SK-N-SH (cell line): Measurements from ENCODE around the gene CCP110. TPM values are rescaled to one million over a fixed set of nuclear protein-coding genes. Genes with fewer than 3 reads are reported as not detected.

ENCODE experiments used
- CTCF ChIA-PET: fragments of 300-600, 350-600 bp; formaldehyde crosslinking; extraction: SDS; loops from one replicate; lab custom pipeline; 2021; lab: Yijun Ruan, JAX
- POLR2A ChIA-PET: fragments of 350-600 bp; sonication (Branson Sonifier 250); formaldehyde crosslinking; extraction: SDS; loops from one replicate; lab custom pipeline; 2020; ENCODE audit warnings: antibody characterized with exemption, inconsistent platforms; lab: Yijun Ruan, JAX
- DNase-seq: peaks from one replicate; pipeline ENCODE4 v3.0.0; 2012
- H2AFZ ChIP-seq: fragments of 200-600 bp; sonication (generic); 2 replicates; pipeline ENCODE4 v1.8.1; 2016; ENCODE audit warnings: antibody characterized with exemption, mild to moderate bottlenecking, low read depth
- H3F3A ChIP-seq: fragments of 200-600 bp; sonication (generic); replicated peaks from 2 replicates; pipeline ENCODE3; 2016; ENCODE audit warnings: antibody characterized with exemption, mild to moderate bottlenecking; ENCODE audit not compliant: insufficient read depth
- H3K27ac ChIP-seq, 2 experiments: fragments of 200-500 bp in 1 of 2; fragments of 200-600 bp in 1 of 2; sonication (Bioruptor generic) in 1 of 2; sonication (generic), shearing (Covaris generic) in 1 of 2; 2 replicates each; pipeline versions ENCODE4 v1.5.1 to v1.6.1; 2014 to 2016; ENCODE audit warnings: low read depth in 2 of 2, inconsistent platforms in 1 of 2, low read length in 1 of 2, mild to moderate bottlenecking in 1 of 2, mixed read lengths in 1 of 2
- H3K27me3 ChIP-seq: fragments of 200-600 bp; sonication (generic), shearing (Covaris generic); 2 replicates; pipeline ENCODE4 v1.6.1; 2016; ENCODE audit warnings: mixed run types; ENCODE audit not compliant: insufficient read depth
- H3K36me3 ChIP-seq, 2 experiments: fragments of 200-500 bp in 1 of 2; fragments of 200-600 bp in 1 of 2; sonication (Bioruptor generic) in 1 of 2; sonication (generic) in 1 of 2; replicated peaks in 1 of 2; 2 replicates each; pipeline versions ENCODE3 to v1.5.1; 2014 to 2016; ENCODE audit warnings: low read length in 1 of 2, mild to moderate bottlenecking in 1 of 2; ENCODE audit not compliant: insufficient read depth in 2 of 2, control insufficient read depth in 1 of 2
- H3K4me1 ChIP-seq, 2 experiments: fragments of 200-500 bp in 1 of 2; fragments of 200-600 bp in 1 of 2; sonication (Bioruptor generic) in 1 of 2; sonication (generic), shearing (Covaris generic) in 1 of 2; 2 replicates each; pipeline versions ENCODE4 v1.5.1 to v1.6.1; 2014 to 2016; ENCODE audit warnings: low read depth in 1 of 2, low read length in 1 of 2, mixed run types in 1 of 2; ENCODE audit not compliant: insufficient read depth in 2 of 2, control insufficient read depth in 1 of 2
- H3K4me2 ChIP-seq: fragments of 200-600 bp; sonication (generic), shearing (Covaris generic); 2 replicates; pipeline ENCODE4 v1.6.1; 2017; ENCODE audit warnings: mixed run types
- H3K4me3 ChIP-seq, 2 experiments: fragments of 200-500 bp in 1 of 2; fragments of 200-600 bp in 1 of 2; sonication (Bioruptor generic) in 1 of 2; sonication (generic), shearing (Covaris generic) in 1 of 2; 2 replicates each; pipeline versions ENCODE4 v1.5.1 to v1.8.1; 2014 to 2016; ENCODE audit warnings: low read depth in 2 of 2, inconsistent platforms in 1 of 2, low read length in 1 of 2, mild to moderate bottlenecking in 1 of 2, mixed read lengths in 1 of 2, moderate library complexity in 1 of 2
- H3K79me2 ChIP-seq: fragments of 200-600 bp; sonication (generic); 2 replicates; pipeline ENCODE4 v1.8.1; 2017; ENCODE audit warnings: mild to moderate bottlenecking; ENCODE audit not compliant: insufficient read depth
- H3K9ac ChIP-seq: fragments of 200-600 bp; sonication (generic); 2 replicates; pipeline ENCODE4 v1.6.1; 2017; ENCODE audit warnings: mixed run types
- H3K9me2 ChIP-seq: fragments of 200-600 bp; sonication (generic); 2 replicates; pipeline ENCODE4 v1.6.1; 2017; ENCODE audit warnings: mixed run types
- H3K9me3 ChIP-seq: fragments of 200-600 bp; sonication (generic); 2 replicates; pipeline ENCODE4 v1.6.1; 2017; ENCODE audit warnings: mixed run types, mild to moderate bottlenecking, moderate library complexity
- H4K20me1 ChIP-seq: fragments of 200-600 bp; sonication (generic); 2 replicates; pipeline ENCODE4 v1.6.1; 2017; ENCODE audit warnings: mild to moderate bottlenecking, mixed run types; ENCODE audit not compliant: insufficient read depth
- CHD2 ChIP-seq: fragments of 150-350 bp; IDR thresholded peaks from 2 replicates; pipeline ENCODE4 v1.6.1; 2018; ENCODE audit warnings: low read length; ENCODE audit not compliant: partially characterized antibody
- CTCF ChIP-seq: fragments of 200-600 bp; sonication (generic); IDR thresholded peaks from 2 replicates; pipeline ENCODE4 v1.6.1; 2017; ENCODE audit warnings: antibody characterized with exemption, mild to moderate bottlenecking, moderate library complexity
- EP300 ChIP-seq, 2 experiments: IDR thresholded peaks; 2 replicates each; pipeline versions ENCODE4 v1.4.0 to v1.6.1; 2012; ENCODE audit warnings: borderline replicate concordance in 1 of 2, low read depth in 1 of 2, low read length in 1 of 2
- FOSL2 ChIP-seq: IDR thresholded peaks from 2 replicates; pipeline ENCODE4 v1.4.0; 2012; ENCODE audit warnings: low read depth, mild to moderate bottlenecking, moderate library complexity, borderline replicate concordance
- FOXJ3 ChIP-seq: sonication (generic); formaldehyde crosslinking; IDR thresholded peaks from 2 replicates; pipeline ENCODE4 v1.5.1; 2020; ENCODE audit warnings: mild to moderate bottlenecking, missing genetic modification reagents
- GABPA ChIP-seq: IDR thresholded peaks from 2 replicates; pipeline ENCODE4 v1.4.0; 2012; ENCODE audit warnings: low read depth, mild to moderate bottlenecking
- GATA2 ChIP-seq: sonication (generic); formaldehyde crosslinking; IDR thresholded peaks from 2 replicates; pipeline ENCODE4 v1.5.0; 2020; ENCODE audit warnings: mild to moderate bottlenecking, missing genetic modification reagents
- MEF2A ChIP-seq: IDR thresholded peaks from 2 replicates; pipeline ENCODE4 v1.4.0; 2012; ENCODE audit warnings: low read depth, borderline replicate concordance
- MXI1 ChIP-seq: IDR thresholded peaks from 2 replicates; pipeline ENCODE4 v1.6.1; 2012; ENCODE audit warnings: mild to moderate bottlenecking, low read depth, low read length, improper control_type of control experiment
- NFIC ChIP-seq: IDR thresholded peaks from 2 replicates; pipeline ENCODE4 v1.4.0; 2012; ENCODE audit warnings: borderline replicate concordance
- NRF1 ChIP-seq: IDR thresholded peaks from 2 replicates; pipeline ENCODE4 v1.6.1; 2012; ENCODE audit warnings: low read depth, mild to moderate bottlenecking, low read length
- RCOR1 ChIP-seq: fragments of 150-350 bp; IDR thresholded peaks from 2 replicates; pipeline ENCODE4 v1.6.1; 2017; ENCODE audit warnings: antibody characterized with exemption, low read length
- SMC3 ChIP-seq: IDR thresholded peaks from 2 replicates; pipeline ENCODE4 v1.6.1; 2012; ENCODE audit warnings: low read depth, low read length, improper control_type of control experiment
- TCF12 ChIP-seq: IDR thresholded peaks from 2 replicates; pipeline ENCODE4 v1.4.0; 2012
- TEAD4 ChIP-seq: IDR thresholded peaks from 2 replicates; pipeline ENCODE4 v1.4.0; 2012; ENCODE audit warnings: mild to moderate bottlenecking, borderline replicate concordance; ENCODE audit not compliant: insufficient read depth
- WGBS: methylation state at CpG from one replicate; pipeline ENCODE4 v1.1.6; 2017; ENCODE audit warnings: low lambda C conversion rate; 5-methylcytosine and 5-hydroxymethylcytosine counted together
- polyA plus RNA-seq, 3 experiments: library from polyadenylated mRNA; depleted of rRNA; stranded (reverse); fragments of >200 nt; gene quantifications; 2 replicates each; pipeline ENCODE4 v1.2.3, GENCODE V29; 2012
- TF ChIP-seq, protein P1 (sequence below): fragments of 150-350 bp; IDR thresholded peaks from 2 replicates; pipeline ENCODE4 v1.6.1; 2017; ENCODE audit warnings: antibody characterized with exemption, low read length, low read depth, borderline replicate concordance
- TF ChIP-seq, protein P2 (sequence below): IDR thresholded peaks from 2 replicates; pipeline ENCODE4 v1.6.1; 2012; ENCODE audit warnings: mild to moderate bottlenecking, low read depth, low read length, moderate library complexity
- TF ChIP-seq, protein P3 (sequence below): IDR thresholded peaks from 2 replicates; pipeline ENCODE4 v1.4.0; 2012; ENCODE audit warnings: low read depth

CCP110 gene
- polyA plus RNA-seq, 1 of the 3 experiments (the other 2 are of a cell fraction) = 5.4 TPM

DNA sequence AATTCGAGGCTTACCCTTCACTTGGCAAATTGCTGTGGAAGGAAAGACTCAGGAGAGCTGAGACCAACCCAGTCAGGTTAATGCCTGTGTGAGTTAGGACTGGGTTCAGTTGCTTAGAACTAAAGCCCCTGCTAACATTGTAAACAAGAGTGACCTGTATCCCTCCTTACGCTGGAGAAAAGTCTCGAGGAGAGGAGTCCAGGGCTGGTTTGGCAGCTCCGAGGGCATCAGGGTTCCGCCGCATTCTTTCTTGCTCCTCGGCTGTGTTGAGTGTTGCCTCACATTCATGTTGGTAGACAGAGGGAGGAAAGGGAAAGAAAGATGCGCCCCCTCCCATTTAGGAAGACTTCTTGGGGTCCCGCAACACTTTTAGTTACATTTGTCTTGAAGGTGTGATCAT is 50.3 kb downstream of the CCP110 start:
- ChIA-PET CTCF (interaction anchor here (1.6 kb wide), 1 partner anchor 10 kb away, joined by 7 read pairs; no protein-coding TSS in a partner anchor), POLR2A (no interaction called here)
- no peak for DNase-seq
- 97% methylated on average over 9 of the region's 9 CpGs for WGBS
- no peak overlapping the region for H3K4me3 ChIP-seq
- H2AFZ ChIP-seq = no peak overlapping the region
- no peaks in the 10 kb centered on the region for H3K9me2 ChIP-seq
- no peaks in the 10 kb centered on the region for H3K4me1 ChIP-seq
- peaks cover 34 to 45% of the 10 kb centered on the region in 2 experiments for H3K36me3 ChIP-seq
- no peaks in the 10 kb centered on the region for H3F3A ChIP-seq
- no peaks in the 10 kb centered on the region for H3K9me3 ChIP-seq
- H3K9ac ChIP-seq = no peak overlapping the region
- H3K79me2 ChIP-seq = no peaks in the 10 kb centered on the region
- TF ChIP-seq, protein P1, sequence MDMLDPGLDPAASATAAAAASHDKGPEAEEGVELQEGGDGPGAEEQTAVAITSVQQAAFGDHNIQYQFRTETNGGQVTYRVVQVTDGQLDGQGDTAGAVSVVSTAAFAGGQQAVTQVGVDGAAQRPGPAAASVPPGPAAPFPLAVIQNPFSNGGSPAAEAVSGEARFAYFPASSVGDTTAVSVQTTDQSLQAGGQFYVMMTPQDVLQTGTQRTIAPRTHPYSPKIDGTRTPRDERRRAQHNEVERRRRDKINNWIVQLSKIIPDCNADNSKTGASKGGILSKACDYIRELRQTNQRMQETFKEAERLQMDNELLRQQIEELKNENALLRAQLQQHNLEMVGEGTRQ = no peak
- no peak for TF ChIP-seq MXI1
- no peak for TF ChIP-seq RCOR1
- no peak for TF ChIP-seq GATA2 (CRISPR knock-in tag)
- no peak for TF ChIP-seq TEAD4
- no peak for TF ChIP-seq NFIC
- TF ChIP-seq NRF1 = no peak
- no peak for TF ChIP-seq SMC3
- TF ChIP-seq CTCF = no peak
- H3K27me3 ChIP-seq = no peaks in the 10 kb centered on the region
- H4K20me1 ChIP-seq = no peaks in the 10 kb centered on the region
- no peak overlapping the region for H3K27ac ChIP-seq
- no peak overlapping the region for H3K4me2 ChIP-seq

DNA sequence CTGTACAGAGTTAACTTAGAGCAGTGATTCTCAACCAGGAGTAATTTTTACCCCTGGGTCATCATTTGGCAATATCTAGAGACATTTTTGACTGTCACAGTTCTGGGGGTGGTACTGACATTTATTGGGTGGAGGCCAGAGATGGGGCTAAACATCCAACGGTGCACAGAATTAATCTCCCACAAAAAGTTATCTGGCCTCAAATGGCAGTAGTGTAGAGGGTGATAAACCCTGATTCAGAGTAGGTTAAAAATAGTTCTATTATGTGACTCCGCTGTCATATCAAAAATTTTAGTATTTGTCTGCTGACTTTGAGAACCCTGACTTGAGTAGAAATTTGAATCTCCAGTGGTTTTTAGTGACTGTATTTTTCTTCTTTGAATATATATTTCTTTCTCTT is 50.9 kb downstream of the CCP110 start:
- Histone ChIP-seq H3K79me2 (no peaks in the 10 kb centered on the region), H3K27ac (no peak overlapping the region), H3K9ac (no peak overlapping the region), H3K36me3 (peaks cover 41 to 42% of the 10 kb centered on the region in 2 experiments), H4K20me1 (no peaks in the 10 kb centered on the region), H3F3A (no peaks in the 10 kb centered on the region), H3K4me3 (no peak overlapping the region), H3K27me3 (no peaks in the 10 kb centered on the region), H3K9me3 (no peaks in the 10 kb centered on the region), H3K4me1 (no peaks in the 10 kb centered on the region), H2AFZ (no peak overlapping the region), H3K4me2 (no peak overlapping the region), H3K9me2 (no peaks in the 10 kb centered on the region)
- ChIA-PET POLR2A (no interaction called here), CTCF (interaction anchor here (1.6 kb wide), 1 partner anchor 9 kb away, joined by 7 read pairs; no protein-coding TSS in a partner anchor)
- 67% methylated on average over 2 of the region's 2 CpGs for WGBS
- DNase-seq = no peak
- TF ChIP-seq, protein P2, sequence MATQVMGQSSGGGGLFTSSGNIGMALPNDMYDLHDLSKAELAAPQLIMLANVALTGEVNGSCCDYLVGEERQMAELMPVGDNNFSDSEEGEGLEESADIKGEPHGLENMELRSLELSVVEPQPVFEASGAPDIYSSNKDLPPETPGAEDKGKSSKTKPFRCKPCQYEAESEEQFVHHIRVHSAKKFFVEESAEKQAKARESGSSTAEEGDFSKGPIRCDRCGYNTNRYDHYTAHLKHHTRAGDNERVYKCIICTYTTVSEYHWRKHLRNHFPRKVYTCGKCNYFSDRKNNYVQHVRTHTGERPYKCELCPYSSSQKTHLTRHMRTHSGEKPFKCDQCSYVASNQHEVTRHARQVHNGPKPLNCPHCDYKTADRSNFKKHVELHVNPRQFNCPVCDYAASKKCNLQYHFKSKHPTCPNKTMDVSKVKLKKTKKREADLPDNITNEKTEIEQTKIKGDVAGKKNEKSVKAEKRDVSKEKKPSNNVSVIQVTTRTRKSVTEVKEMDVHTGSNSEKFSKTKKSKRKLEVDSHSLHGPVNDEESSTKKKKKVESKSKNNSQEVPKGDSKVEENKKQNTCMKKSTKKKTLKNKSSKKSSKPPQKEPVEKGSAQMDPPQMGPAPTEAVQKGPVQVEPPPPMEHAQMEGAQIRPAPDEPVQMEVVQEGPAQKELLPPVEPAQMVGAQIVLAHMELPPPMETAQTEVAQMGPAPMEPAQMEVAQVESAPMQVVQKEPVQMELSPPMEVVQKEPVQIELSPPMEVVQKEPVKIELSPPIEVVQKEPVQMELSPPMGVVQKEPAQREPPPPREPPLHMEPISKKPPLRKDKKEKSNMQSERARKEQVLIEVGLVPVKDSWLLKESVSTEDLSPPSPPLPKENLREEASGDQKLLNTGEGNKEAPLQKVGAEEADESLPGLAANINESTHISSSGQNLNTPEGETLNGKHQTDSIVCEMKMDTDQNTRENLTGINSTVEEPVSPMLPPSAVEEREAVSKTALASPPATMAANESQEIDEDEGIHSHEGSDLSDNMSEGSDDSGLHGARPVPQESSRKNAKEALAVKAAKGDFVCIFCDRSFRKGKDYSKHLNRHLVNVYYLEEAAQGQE = no peak
- TF ChIP-seq SMC3 (no peak), EP300 (IDR thresholded peaks at IDR 0.05; ENCODE audit: borderline replicate concordance in 1 of 2, low read depth in 1 of 2, low read length in 1 of 2) (no peak), MEF2A (no peak), CTCF (no peak), NRF1 (no peak), CHD2 (no peak), GABPA (no peak), TCF12 (no peak), FOXJ3 (CRISPR knock-in tag) (no peak), FOSL2 (no peak)
- TF ChIP-seq, protein P3, sequence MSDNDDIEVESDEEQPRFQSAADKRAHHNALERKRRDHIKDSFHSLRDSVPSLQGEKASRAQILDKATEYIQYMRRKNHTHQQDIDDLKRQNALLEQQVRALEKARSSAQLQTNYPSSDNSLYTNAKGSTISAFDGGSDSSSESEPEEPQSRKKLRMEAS = no peak
- TF ChIP-seq, protein P1 = no peak
